H9 (cell line): Measurements from ENCODE around the gene UBN1. TPM values are rescaled to one million over a fixed set of nuclear protein-coding genes. Genes with fewer than 3 reads are reported as not detected.

ENCODE experiments used
- DNase-seq: peaks from one replicate; pipeline ENCODE4 v3.0.0-alpha.2; 2017
- H2AFZ ChIP-seq: one replicate; pipeline ENCODE4 v1.6.1; 2013; ENCODE audit warnings: mild to moderate bottlenecking, low read length, control low read depth, moderate library complexity
- H2AK5ac ChIP-seq: 2 replicates; pipeline ENCODE4 v1.6.1; 2013; ENCODE audit warnings: low read length, control low read depth, mixed read lengths; ENCODE audit not compliant: insufficient read length
- H2BK120ac ChIP-seq: one replicate; pipeline ENCODE4 v1.6.1; 2013; ENCODE audit warnings: low read depth, mild to moderate bottlenecking, low read length, control low read depth, inconsistent platforms; ENCODE audit not compliant: poor library complexity, severe bottlenecking
- H2BK12ac ChIP-seq: 2 replicates; pipeline ENCODE4 v1.6.1; 2013; ENCODE audit warnings: low read length, control low read depth, mixed read lengths, low read depth; ENCODE audit not compliant: insufficient read length
- H2BK15ac ChIP-seq: 2 replicates; pipeline ENCODE4 v1.6.1; 2013; ENCODE audit warnings: low read depth, low read length, control low read depth
- H2BK20ac ChIP-seq: one replicate; pipeline ENCODE4 v1.6.1; 2013; ENCODE audit warnings: low read depth, mild to moderate bottlenecking, low read length, control low read depth, inconsistent platforms; ENCODE audit not compliant: poor library complexity, severe bottlenecking
- H2BK5ac ChIP-seq: 2 replicates; pipeline ENCODE4 v1.6.1; 2013; ENCODE audit warnings: low read length, control low read depth, mixed read lengths; ENCODE audit not compliant: insufficient read length
- H3K14ac ChIP-seq: 2 replicates; pipeline ENCODE4 v1.6.1; 2013; ENCODE audit warnings: low read length, control low read depth; ENCODE audit not compliant: insufficient read depth
- H3K18ac ChIP-seq: 2 replicates; pipeline ENCODE4 v1.6.1; 2013; ENCODE audit warnings: low read depth, mild to moderate bottlenecking, mixed read lengths, low read length, control low read depth; ENCODE audit not compliant: insufficient read length
- H3K23ac ChIP-seq: 2 replicates; pipeline ENCODE4 v1.6.1; 2013; ENCODE audit warnings: low read length, control low read depth, mixed read lengths, low read depth; ENCODE audit not compliant: insufficient read length
- H3K23me2 ChIP-seq: 2 replicates; pipeline ENCODE4 v1.6.1; 2013; ENCODE audit warnings: low read depth, mild to moderate bottlenecking, mixed read lengths, low read length, control low read depth; ENCODE audit not compliant: insufficient read length, poor library complexity, severe bottlenecking
- H3K27ac ChIP-seq: 2 replicates; pipeline ENCODE4 v1.5.1; 2013; ENCODE audit warnings: low read length, control low read depth, mixed read lengths, low read depth; ENCODE audit not compliant: insufficient read length
- H3K27me3 ChIP-seq: 2 replicates; pipeline ENCODE4 v1.6.1; 2013; ENCODE audit warnings: low read length, control low read depth, inconsistent platforms; ENCODE audit not compliant: insufficient read depth
- H3K4ac ChIP-seq: 2 replicates; pipeline ENCODE4 v1.6.1; 2013; ENCODE audit warnings: low read depth, mild to moderate bottlenecking, control low read depth, inconsistent platforms, low read length, moderate library complexity
- H3K4me1 ChIP-seq: 2 replicates; pipeline ENCODE4 v1.6.1; 2013; ENCODE audit warnings: low read length, control low read depth, inconsistent platforms; ENCODE audit not compliant: insufficient read depth
- H3K4me2 ChIP-seq: 2 replicates; pipeline ENCODE4 v1.6.1; 2013; ENCODE audit warnings: low read length, control low read depth, mixed read lengths; ENCODE audit not compliant: insufficient read length, insufficient read depth
- H3K56ac ChIP-seq: 2 replicates; pipeline ENCODE4 v1.6.1; 2013; ENCODE audit warnings: low read depth, mild to moderate bottlenecking, mixed read lengths, low read length, control low read depth; ENCODE audit not compliant: insufficient read length
- H3K79me1 ChIP-seq: 2 replicates; pipeline ENCODE4 v1.6.1; 2013; ENCODE audit warnings: low read depth, mild to moderate bottlenecking, moderate library complexity, low read length, control low read depth, inconsistent platforms; ENCODE audit not compliant: insufficient read depth, poor library complexity, severe bottlenecking
- H3K79me2 ChIP-seq: 2 replicates; pipeline ENCODE4 v1.6.1; 2013; ENCODE audit warnings: low read length, control low read depth, inconsistent platforms; ENCODE audit not compliant: insufficient read depth
- H3K9ac ChIP-seq: 2 replicates; pipeline ENCODE4 v1.6.1; 2013; ENCODE audit warnings: low read length, control low read depth, mixed read lengths; ENCODE audit not compliant: insufficient read length; ENCODE audit errors: extremely low read depth
- H3K9me3 ChIP-seq: one replicate; pipeline ENCODE4 v1.6.1; 2013; ENCODE audit warnings: low read depth, low read length, inconsistent platforms; ENCODE audit not compliant: control insufficient read depth
- H3T11ph ChIP-seq: one replicate; pipeline ENCODE4 v1.6.1; 2013; ENCODE audit warnings: mild to moderate bottlenecking, low read length, control low read depth, inconsistent platforms
- H4K20me1 ChIP-seq: one replicate; pipeline ENCODE4 v1.6.1; 2013; ENCODE audit not compliant: control insufficient read depth, insufficient read length, insufficient read depth
- H4K5ac ChIP-seq: 2 replicates; pipeline ENCODE4 v1.6.1; 2013; ENCODE audit warnings: low read depth, mild to moderate bottlenecking, mixed read lengths, low read length, control low read depth; ENCODE audit not compliant: insufficient read length
- H4K8ac ChIP-seq: replicated peaks from 2 replicates; pipeline ENCODE4 v1.6.1; 2013; ENCODE audit warnings: low read length, control low read depth, mixed read lengths, low read depth; ENCODE audit not compliant: insufficient read length
- H4K91ac ChIP-seq: 2 replicates; pipeline ENCODE4 v1.6.1; 2013; ENCODE audit warnings: low read depth, mild to moderate bottlenecking, moderate library complexity, mixed read lengths, low read length, control low read depth; ENCODE audit not compliant: insufficient read length
- H3K27ac Mint-ChIP-seq, 3 experiments: 2 replicates in 2 of 3; 3 replicates in 1 of 3; pipeline ENCODE4 v1.8.0; 2020 to 2021; ENCODE audit warnings: mixed read lengths in 3 of 3, mild to moderate bottlenecking in 1 of 3, moderate library complexity in 1 of 3
- H3K27me3 Mint-ChIP-seq: 2 replicates; pipeline ENCODE4 v1.8.0; 2021; ENCODE audit warnings: low read depth, mild to moderate bottlenecking, moderate library complexity, mixed read lengths
- H3K36me3 Mint-ChIP-seq, 3 experiments: 2 replicates in 2 of 3; 3 replicates in 1 of 3; pipeline ENCODE4 v1.8.0; 2020 to 2021; ENCODE audit warnings: low read depth in 3 of 3, mixed read lengths in 3 of 3; ENCODE audit not compliant: insufficient read depth in 1 of 3
- H3K4me1 Mint-ChIP-seq, 2 experiments: 2 replicates each; pipeline ENCODE4 v1.8.0; 2020; ENCODE audit warnings: mixed read lengths in 2 of 2
- H3K4me3 Mint-ChIP-seq, 2 experiments: 2 replicates in 1 of 2; 3 replicates in 1 of 2; pipeline ENCODE4 v1.8.0; 2020 to 2021; ENCODE audit warnings: mild to moderate bottlenecking in 2 of 2, mixed read lengths in 2 of 2, moderate library complexity in 1 of 2
- H3K9me3 Mint-ChIP-seq, 2 experiments: 2 replicates in 1 of 2; 3 replicates in 1 of 2; pipeline ENCODE4 v1.8.0; 2020; ENCODE audit warnings: mild to moderate bottlenecking in 2 of 2, mixed read lengths in 2 of 2, moderate library complexity in 1 of 2
- WGBS: extraction: QIAGEN DNeasy Blood & Tissue Kit; methylation state at CpG from one replicate; pipeline ENCODE4 v1.1.7; 2013; ENCODE audit warnings: missing lambda C conversion rate, low lambda C conversion rate, mixed read lengths; ENCODE audit not compliant: insufficient read length; ENCODE audit errors: extremely low coverage; 5-methylcytosine and 5-hydroxymethylcytosine counted together
- total RNA-seq: library from RNA; stranded (reverse); gene quantifications from 2 replicates; pipeline ENCODE4 v1.2.1, GENCODE V29; 2021
- TF ChIP-seq, protein P1 (sequence below): fragments of 200-600 bp; sonication (generic); conservative IDR thresholded peaks from 3 replicates; pipeline ENCODE4 v1.8.0; 2021; ENCODE audit warnings: antibody characterized with exemption, mild to moderate bottlenecking

UBN1 gene
- total RNA-seq, 1 experiment from 2014 or later: 55.2 TPM

DNA sequence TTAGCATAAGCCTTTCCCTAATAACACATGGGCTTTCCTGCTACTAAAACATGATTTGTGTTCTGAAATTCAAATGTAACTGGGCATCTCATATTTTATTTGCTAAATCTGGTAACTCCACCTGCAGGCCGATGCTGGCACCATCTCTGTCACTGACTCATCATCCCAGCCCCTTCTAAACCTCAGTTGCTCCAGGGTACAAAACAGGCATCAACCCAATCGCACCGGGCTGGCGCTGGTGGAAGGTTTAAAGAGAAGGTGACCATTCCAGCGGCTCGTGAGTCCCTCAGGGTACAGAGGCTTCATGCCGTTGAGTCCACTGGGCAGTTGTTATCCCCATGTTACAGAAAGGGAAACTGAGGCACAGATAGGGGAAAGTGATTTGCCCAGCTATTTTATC, 62.5 kb downstream of the UBN1 start:
- Mint-ChIP-seq H3K9me3 (no peaks in the 10 kb centered on the region), H3K36me3 (no peaks in the 10 kb centered on the region), H3K4me1 (peaks cover 4 to 9% of the 10 kb centered on the region in 2 experiments), H3K4me3 (no peak overlapping the region), H3K27ac (0 out of 7 replicates have a peak overlapping the region, but pooled peaks of 1 of the 3 experiments have one; percentile 22), H3K27me3 (no peaks in the 10 kb centered on the region)
- no peaks in the 10 kb centered on the region for H4K20me1 ChIP-seq
- no peak overlapping the region for H3K9ac ChIP-seq
- no peak overlapping the region for H2BK12ac ChIP-seq
- TF ChIP-seq, protein P1, sequence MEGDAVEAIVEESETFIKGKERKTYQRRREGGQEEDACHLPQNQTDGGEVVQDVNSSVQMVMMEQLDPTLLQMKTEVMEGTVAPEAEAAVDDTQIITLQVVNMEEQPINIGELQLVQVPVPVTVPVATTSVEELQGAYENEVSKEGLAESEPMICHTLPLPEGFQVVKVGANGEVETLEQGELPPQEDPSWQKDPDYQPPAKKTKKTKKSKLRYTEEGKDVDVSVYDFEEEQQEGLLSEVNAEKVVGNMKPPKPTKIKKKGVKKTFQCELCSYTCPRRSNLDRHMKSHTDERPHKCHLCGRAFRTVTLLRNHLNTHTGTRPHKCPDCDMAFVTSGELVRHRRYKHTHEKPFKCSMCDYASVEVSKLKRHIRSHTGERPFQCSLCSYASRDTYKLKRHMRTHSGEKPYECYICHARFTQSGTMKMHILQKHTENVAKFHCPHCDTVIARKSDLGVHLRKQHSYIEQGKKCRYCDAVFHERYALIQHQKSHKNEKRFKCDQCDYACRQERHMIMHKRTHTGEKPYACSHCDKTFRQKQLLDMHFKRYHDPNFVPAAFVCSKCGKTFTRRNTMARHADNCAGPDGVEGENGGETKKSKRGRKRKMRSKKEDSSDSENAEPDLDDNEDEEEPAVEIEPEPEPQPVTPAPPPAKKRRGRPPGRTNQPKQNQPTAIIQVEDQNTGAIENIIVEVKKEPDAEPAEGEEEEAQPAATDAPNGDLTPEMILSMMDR: no peak; the same call in 2 of the 3 replicates
- H4K5ac ChIP-seq: no peak overlapping the region
- no peak overlapping the region for H3K27ac ChIP-seq
- no peaks in the 10 kb centered on the region for H3K9me3 ChIP-seq
- no peaks in the 10 kb centered on the region for H3K4me1 ChIP-seq
- H4K8ac ChIP-seq: no peak overlapping the region
- no peak overlapping the region for H3K18ac ChIP-seq
- no peaks in the 10 kb centered on the region for H3K79me1 ChIP-seq
- no peak overlapping the region for H2BK15ac ChIP-seq
- no peak overlapping the region for H3K4me2 ChIP-seq
- DNase-seq: no peak
- no peaks in the 10 kb centered on the region for H3K79me2 ChIP-seq
- H3T11ph ChIP-seq: no peak overlapping the region
- H3K4ac ChIP-seq: no peak overlapping the region
- H4K91ac ChIP-seq: no peak overlapping the region
- no peak overlapping the region for H2BK120ac ChIP-seq
- WGBS: no CpG with 5 or more reads among the region's 7 CpGs
- no peaks in the 10 kb centered on the region for H3K23me2 ChIP-seq
- no peak overlapping the region for H3K14ac ChIP-seq
- no peak overlapping the region for H2AK5ac ChIP-seq
- no peak overlapping the region for H3K56ac ChIP-seq
- no peak overlapping the region for H2BK5ac ChIP-seq
- no peak overlapping the region for H2BK20ac ChIP-seq
- no peaks in the 10 kb centered on the region for H3K27me3 ChIP-seq
- H2AFZ ChIP-seq: no peak overlapping the region
- H3K23ac ChIP-seq: no peak overlapping the region
